H1 (cell line): ENCODE measurements around the gene RERE. TPM values are rescaled to one million over a fixed set of nuclear protein-coding genes. Genes with fewer than 3 reads are reported as not detected.

Experiments used
- MAFK ChIP-seq: IDR thresholded peaks from 2 replicates; pipeline ENCODE4 v1.6.1; 2012; ENCODE audit warnings: low read depth, mild to moderate bottlenecking, improper control_type of control experiment, low read length
- ZNF274 ChIP-seq: IDR thresholded peaks from 2 replicates; pipeline ENCODE4 v1.7.0; 2012; ENCODE audit warnings: low read length, borderline replicate concordance; ENCODE audit errors: extremely low read depth
- polyA plus RNA-seq, 7 experiments: library from polyadenylated mRNA; depleted of rRNA in 3 of 7; stranded (reverse) in 5 of 7; unstranded in 2 of 7; fragments of >200 nt in 5 of 7; fragments of 200-250 nt in 2 of 7; gene quantifications; 1 replicate in 5 of 7; 2 replicates in 1 of 7; 4 replicates in 1 of 7; pipeline versions ENCODE4 v1.2.1 to v1.2.3, GENCODE V29; 2011 to 2013; ENCODE audit warnings: missing spikeins in 2 of 7, mixed read lengths in 2 of 7
- total RNA-seq: library from RNA; stranded (reverse); fragmentation: NEBNext Ultra II Directional; extraction: Animal tissue kit (Norgen Biotek cat#: 25700); gene quantifications from 2 replicates; pipeline ENCODE4 v1.2.1, GENCODE V29; 2021

Gene RERE
- total and polyA plus RNA-seq, 2 of the 8 experiments (the other 6 are each of a cell fraction or from before 2014, with no cell fraction given): 15.3 to 142 TPM

DNA sequence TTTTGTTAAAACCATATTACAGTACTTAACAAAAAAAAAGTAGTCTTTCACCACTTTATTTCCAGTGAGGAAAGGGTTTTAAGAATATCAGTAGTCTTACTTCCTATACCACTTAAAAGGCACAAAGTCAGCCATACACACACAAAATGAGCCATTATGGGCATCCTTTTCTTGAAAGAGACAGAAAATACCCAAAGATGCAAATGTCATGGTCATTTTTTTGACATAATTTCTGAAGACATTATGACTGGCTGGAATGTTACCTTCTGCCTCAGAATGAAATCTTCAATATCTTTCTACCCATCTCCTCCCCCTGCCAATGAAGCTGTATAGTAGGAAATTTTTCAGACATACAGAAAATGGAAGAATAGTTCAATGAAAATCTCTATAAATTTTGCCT lies 261.9 kb downstream of the RERE start (continued):
- no peak for TF ChIP-seq ZNF274
- TF ChIP-seq MAFK: no peak
